ENCODE measurements around the gene PLCZ1.

Gene PLCZ1

GRCh38 chr12:18690653-18691052 lies 47.2 kb downstream of the PLCZ1 start:
- TF ChIP-seq CEBPB (IDR thresholded peaks at IDR 0.05): no peak
- no peak for TF ChIP-seq FOXM1 (IDR thresholded peaks at IDR 0.05; ENCODE audit: borderline replicate concordance, low read depth)
- TF ChIP-seq MAX (IDR thresholded peaks at IDR 0.05): no peak
- no peak for TF ChIP-seq RAD21 (IDR thresholded peaks at IDR 0.05; ENCODE audit: low read depth)
- no peak for TF ChIP-seq TCF12 (IDR thresholded peaks at IDR 0.05; ENCODE audit: low read depth)
- no peak for TF ChIP-seq EP300 (IDR thresholded peaks at IDR 0.05; ENCODE audit: borderline replicate concordance)
- TF ChIP-seq EGR1 (IDR thresholded peaks at IDR 0.05): no peak
- TF ChIP-seq CREB1 (IDR thresholded peaks at IDR 0.05; ENCODE audit: low read depth): no peak
- TF ChIP-seq ZBTB7A (IDR thresholded peaks at IDR 0.05; ENCODE audit: low read depth): no peak
- TF ChIP-seq NFIC (IDR thresholded peaks at IDR 0.05): no peak

GRCh38 chr12:18689771-18690170 lies 48.0 kb downstream of the PLCZ1 start:
- TF ChIP-seq TAF1 (IDR thresholded peaks at IDR 0.05; ENCODE audit: low read depth) (no peak), MAX (IDR thresholded peaks at IDR 0.05) (no peak), NFIC (IDR thresholded peaks at IDR 0.05) (no peak), CREB1 (IDR thresholded peaks at IDR 0.05; ENCODE audit: low read depth) (no peak), YY1 (IDR thresholded peaks at IDR 0.05; ENCODE audit: low read depth) (no peak), EGR1 (IDR thresholded peaks at IDR 0.05) (no peak), TCF12 (IDR thresholded peaks at IDR 0.05; ENCODE audit: low read depth) (no peak), USF1 (IDR thresholded peaks at IDR 0.05) (no peak), TEAD4 (IDR thresholded peaks at IDR 0.05) (no peak), CEBPB (IDR thresholded peaks at IDR 0.05) (no peak), FOXM1 (IDR thresholded peaks at IDR 0.05; ENCODE audit: borderline replicate concordance, low read depth) (no peak), REST (IDR thresholded peaks at IDR 0.05; ENCODE audit: low read depth) (no peak), ZBTB7A (IDR thresholded peaks at IDR 0.05; ENCODE audit: low read depth) (no peak), RAD21 (IDR thresholded peaks at IDR 0.05; ENCODE audit: low read depth) (no peak), EP300 (IDR thresholded peaks at IDR 0.05; ENCODE audit: borderline replicate concordance) (no peak)

- TF ChIP-seq FOXM1 (IDR thresholded peaks at IDR 0.05; ENCODE audit: borderline replicate concordance, low read depth) (no peak), EGR1 (IDR thresholded peaks at IDR 0.05) (no peak), ZBTB7A (IDR thresholded peaks at IDR 0.05; ENCODE audit: low read depth) (no peak), EP300 (IDR thresholded peaks at IDR 0.05; ENCODE audit: borderline replicate concordance) (no peak), CEBPB (IDR thresholded peaks at IDR 0.05) (no peak), CREB1 (IDR thresholded peaks at IDR 0.05; ENCODE audit: low read depth) (no peak), TEAD4 (IDR thresholded peaks at IDR 0.05) (no peak), TAF1 (IDR thresholded peaks at IDR 0.05; ENCODE audit: low read depth) (no peak), USF1 (IDR thresholded peaks at IDR 0.05) (no peak), REST (IDR thresholded peaks at IDR 0.05; ENCODE audit: low read depth) (no peak), NFIC (IDR thresholded peaks at IDR 0.05) (no peak), MAX (IDR thresholded peaks at IDR 0.05) (no peak), RAD21 (IDR thresholded peaks at IDR 0.05; ENCODE audit: low read depth) (no peak), TCF12 (IDR thresholded peaks at IDR 0.05; ENCODE audit: low read depth) (no peak), YY1 (IDR thresholded peaks at IDR 0.05; ENCODE audit: low read depth) (no peak)
These were observed 53.4 kb downstream of the PLCZ1 start for GRCh38 chr12:18684430-18684829.

GRCh38 chr12:18683327-18684013 lies 54.3 kb downstream of the PLCZ1 start:
- TF ChIP-seq EGR1 (IDR thresholded peaks at IDR 0.05) (no peak), CREB1 (IDR thresholded peaks at IDR 0.05; ENCODE audit: low read depth) (no peak), TEAD4 (IDR thresholded peaks at IDR 0.05) (no peak)

- TF ChIP-seq FOXM1 (IDR thresholded peaks at IDR 0.05; ENCODE audit: borderline replicate concordance, low read depth) (no peak), EGR1 (IDR thresholded peaks at IDR 0.05) (no peak), CREB1 (IDR thresholded peaks at IDR 0.05; ENCODE audit: low read depth) (no peak), REST (IDR thresholded peaks at IDR 0.05; ENCODE audit: low read depth) (no peak), ZBTB7A (IDR thresholded peaks at IDR 0.05; ENCODE audit: low read depth) (no peak), NFIC (IDR thresholded peaks at IDR 0.05) (no peak), EP300 (IDR thresholded peaks at IDR 0.05; ENCODE audit: borderline replicate concordance) (no peak), RAD21 (IDR thresholded peaks at IDR 0.05; ENCODE audit: low read depth) (no peak), MAX (IDR thresholded peaks at IDR 0.05) (no peak), TEAD4 (IDR thresholded peaks at IDR 0.05) (no peak), TAF1 (IDR thresholded peaks at IDR 0.05; ENCODE audit: low read depth) (no peak), TCF12 (IDR thresholded peaks at IDR 0.05; ENCODE audit: low read depth) (no peak), CEBPB (IDR thresholded peaks at IDR 0.05) (no peak), YY1 (IDR thresholded peaks at IDR 0.05; ENCODE audit: low read depth) (no peak), USF1 (IDR thresholded peaks at IDR 0.05) (no peak)
These were observed 56.0 kb downstream of the PLCZ1 start for GRCh38 chr12:18681818-18682217.

Data from Ishikawa (cell line).